ENCODE data around the gene CD70. TPM values are rescaled to one million over a fixed set of nuclear protein-coding genes. Genes with fewer than 3 reads are reported as not detected.

CD70 gene
- total RNA-seq, 2 donors from 2014 or later, result not detected

GRCh38 chr19:6626764-6627163, 35.8 kb upstream of the CD70 start:
- TF ChIP-seq, protein P1, sequence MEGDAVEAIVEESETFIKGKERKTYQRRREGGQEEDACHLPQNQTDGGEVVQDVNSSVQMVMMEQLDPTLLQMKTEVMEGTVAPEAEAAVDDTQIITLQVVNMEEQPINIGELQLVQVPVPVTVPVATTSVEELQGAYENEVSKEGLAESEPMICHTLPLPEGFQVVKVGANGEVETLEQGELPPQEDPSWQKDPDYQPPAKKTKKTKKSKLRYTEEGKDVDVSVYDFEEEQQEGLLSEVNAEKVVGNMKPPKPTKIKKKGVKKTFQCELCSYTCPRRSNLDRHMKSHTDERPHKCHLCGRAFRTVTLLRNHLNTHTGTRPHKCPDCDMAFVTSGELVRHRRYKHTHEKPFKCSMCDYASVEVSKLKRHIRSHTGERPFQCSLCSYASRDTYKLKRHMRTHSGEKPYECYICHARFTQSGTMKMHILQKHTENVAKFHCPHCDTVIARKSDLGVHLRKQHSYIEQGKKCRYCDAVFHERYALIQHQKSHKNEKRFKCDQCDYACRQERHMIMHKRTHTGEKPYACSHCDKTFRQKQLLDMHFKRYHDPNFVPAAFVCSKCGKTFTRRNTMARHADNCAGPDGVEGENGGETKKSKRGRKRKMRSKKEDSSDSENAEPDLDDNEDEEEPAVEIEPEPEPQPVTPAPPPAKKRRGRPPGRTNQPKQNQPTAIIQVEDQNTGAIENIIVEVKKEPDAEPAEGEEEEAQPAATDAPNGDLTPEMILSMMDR (IDR thresholded peaks at IDR 0.05), result no peak
- Histone ChIP-seq H3K4me1 (ENCODE audit: control insufficient read depth in 1 of 2, low read depth in 2 of 2) (no peaks in the 10 kb centered on the region), H3K27me3 (replicated peaks; ENCODE audit: insufficient read depth) (no peaks in the 10 kb centered on the region), H3K36me3 (no peaks in the 10 kb centered on the region), H3K4me3 (no peak overlapping the region), H3K9me3 (no peaks in the 10 kb centered on the region), H3K27ac (no peak overlapping the region)
- no peak for DNase-seq (ENCODE audit: low spot score)
- no peak for ATAC-seq (ENCODE audit: insufficient number of reproducible peaks, low FRiP score, low read depth)

GRCh38 chr19:6617374-6617773, 26.4 kb upstream of the CD70 start:
- Histone ChIP-seq H3K36me3 (no peaks in the 10 kb centered on the region), H3K4me1 (ENCODE audit: control insufficient read depth in 1 of 2, low read depth in 2 of 2) (no peaks in the 10 kb centered on the region), H3K27ac (no peak overlapping the region), H3K27me3 (replicated peaks; ENCODE audit: insufficient read depth) (no peaks in the 10 kb centered on the region), H3K9me3 (no peaks in the 10 kb centered on the region), H3K4me3 (no peak overlapping the region)
- TF ChIP-seq, protein P1 (IDR thresholded peaks at IDR 0.05), result no peak
- DNase-seq (ENCODE audit: low spot score), result no peak
- no peak for ATAC-seq (ENCODE audit: insufficient number of reproducible peaks, low FRiP score, low read depth)

- DNase-seq (ENCODE audit: low spot score), result no peak
- H3K9me3 ChIP-seq, result no peaks in the 10 kb centered on the region
- TF ChIP-seq, protein P1 (IDR thresholded peaks at IDR 0.05), result no peak
- H3K4me3 ChIP-seq, result no peak overlapping the region
- no peaks in the 10 kb centered on the region for H3K4me1 ChIP-seq (ENCODE audit: control insufficient read depth in 1 of 2, low read depth in 2 of 2)
- H3K27me3 ChIP-seq (replicated peaks; ENCODE audit: insufficient read depth), result no peaks in the 10 kb centered on the region
- no peaks in the 10 kb centered on the region for H3K36me3 ChIP-seq
- no peak for ATAC-seq (ENCODE audit: insufficient number of reproducible peaks, low FRiP score, low read depth)
- no peak overlapping the region for H3K27ac ChIP-seq
Measured at GRCh38 chr19:6616011-6616410, 25.1 kb upstream of the CD70 start.

DNA sequence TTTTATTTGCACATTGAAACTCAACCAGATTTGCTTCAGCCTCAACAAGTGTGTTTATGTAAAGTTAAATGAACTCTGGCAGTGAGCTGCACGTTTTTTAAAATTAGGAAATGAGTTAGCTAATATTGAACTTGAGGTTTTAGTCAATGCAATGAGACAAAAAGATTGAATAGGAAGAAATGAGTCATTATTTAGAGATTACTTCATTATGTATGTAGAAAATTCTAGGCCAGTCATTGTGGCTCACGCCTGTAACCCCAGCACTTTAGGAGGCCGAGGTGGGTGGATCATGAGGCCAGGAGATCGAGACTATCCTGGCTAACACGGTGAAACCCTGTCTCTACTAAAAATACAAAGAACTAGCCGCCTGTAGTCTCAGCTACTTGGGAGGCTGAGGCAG, 22.8 kb upstream of the CD70 start:
- Histone ChIP-seq H3K9me3 (no peaks in the 10 kb centered on the region), H3K27me3 (replicated peaks; ENCODE audit: insufficient read depth) (no peaks in the 10 kb centered on the region), H3K36me3 (no peaks in the 10 kb centered on the region), H3K27ac (no peak overlapping the region), H3K4me3 (no peak overlapping the region), H3K4me1 (ENCODE audit: control insufficient read depth in 1 of 2, low read depth in 2 of 2) (no peaks in the 10 kb centered on the region)
- TF ChIP-seq, protein P1 (IDR thresholded peaks at IDR 0.05), result no peak
- ATAC-seq (ENCODE audit: insufficient number of reproducible peaks, low FRiP score, low read depth) (no peak), DNase-seq (ENCODE audit: low spot score) (no peak)

GRCh38 chr19:6610934-6611852, 20.2 kb upstream of the CD70 start:
- Histone ChIP-seq H3K9me3 (no peaks in the 10 kb centered on the region), H3K27me3 (replicated peaks; ENCODE audit: insufficient read depth) (no peaks in the 10 kb centered on the region), H3K4me3 (no peak overlapping the region), H3K36me3 (no peaks in the 10 kb centered on the region), H3K27ac (no peak overlapping the region), H3K4me1 (ENCODE audit: control insufficient read depth in 1 of 2, low read depth in 2 of 2) (no peaks in the 10 kb centered on the region)
- TF ChIP-seq, protein P1 (IDR thresholded peaks at IDR 0.05), result no peak
- DNase-seq (ENCODE audit: low spot score), result no peak
- ATAC-seq (ENCODE audit: insufficient number of reproducible peaks, low FRiP score, low read depth), result no peak
